Osteoblast (primary cell): ENCODE results near the gene PVR. TPM values are rescaled to one million over a fixed set of nuclear protein-coding genes. Genes with fewer than 3 reads are reported as not detected.

Experiments used
- DNase-seq: peaks from one replicate; pipeline ENCODE4 v3.0.0; 2011; ENCODE audit warnings: low spot score, mixed read lengths; ENCODE audit not compliant: insufficient read length; ENCODE audit errors: missing footprints
- H2AFZ ChIP-seq: 2 replicates; pipeline ENCODE4 v1.6.0; 2011; ENCODE audit warnings: mild to moderate bottlenecking, low read length
- H3K27ac ChIP-seq: 2 replicates; pipeline ENCODE4 v1.5.1; 2011; ENCODE audit warnings: mild to moderate bottlenecking, low read depth, low read length, moderate library complexity
- H3K27me3 ChIP-seq: 2 replicates; pipeline ENCODE4 v1.6.0; 2012; ENCODE audit warnings: mild to moderate bottlenecking, control low read depth, inconsistent platforms, low read length, moderate library complexity; ENCODE audit not compliant: insufficient read depth
- H3K36me3 ChIP-seq: 2 replicates; pipeline ENCODE4 v1.5.1; 2011; ENCODE audit warnings: mild to moderate bottlenecking, low read length, control low read depth, moderate library complexity; ENCODE audit not compliant: insufficient read depth
- H3K4me1 ChIP-seq: 2 replicates; pipeline ENCODE4 v1.5.1; 2011; ENCODE audit warnings: mild to moderate bottlenecking, low read length, control low read depth, moderate library complexity; ENCODE audit not compliant: insufficient read depth
- H3K4me2 ChIP-seq: 2 replicates; pipeline ENCODE4 v1.6.0; 2011; ENCODE audit warnings: mild to moderate bottlenecking, low read length; ENCODE audit not compliant: insufficient read depth
- H3K4me3 ChIP-seq: fragments of 200-600 bp; sonication (generic); 3 replicates; pipeline ENCODE4 v1.5.1; 2012; ENCODE audit warnings: mild to moderate bottlenecking, low read length, inconsistent platforms; ENCODE audit not compliant: insufficient read depth
- H3K79me2 ChIP-seq: 2 replicates; pipeline ENCODE4 v1.6.0; 2012; ENCODE audit warnings: mild to moderate bottlenecking, low read length, control low read depth, inconsistent platforms; ENCODE audit not compliant: insufficient read depth
- H3K9me3 ChIP-seq: 2 replicates; pipeline ENCODE4 v1.5.1; 2011; ENCODE audit warnings: low read depth, low read length, control low read depth
- H4K20me1 ChIP-seq: 2 replicates; pipeline ENCODE4 v1.6.0; 2012; ENCODE audit warnings: mild to moderate bottlenecking, low read length, control low read depth; ENCODE audit not compliant: insufficient read depth
- total RNA-seq: library from RNA; depleted of rRNA; stranded (reverse); fragments of >200 nt; gene quantifications from 2 replicates; pipeline ENCODE4 v1.2.3, GENCODE V29; 2012
- TF ChIP-seq, protein P1 (sequence below): IDR thresholded peaks from 2 replicates; pipeline ENCODE4 v1.5.1; 2011; ENCODE audit warnings: mild to moderate bottlenecking, low read depth, low read length, moderate library complexity; ENCODE audit errors: extremely low read depth

PVR gene
- total RNA-seq, 1 donor = 53.6 TPM

DNA sequence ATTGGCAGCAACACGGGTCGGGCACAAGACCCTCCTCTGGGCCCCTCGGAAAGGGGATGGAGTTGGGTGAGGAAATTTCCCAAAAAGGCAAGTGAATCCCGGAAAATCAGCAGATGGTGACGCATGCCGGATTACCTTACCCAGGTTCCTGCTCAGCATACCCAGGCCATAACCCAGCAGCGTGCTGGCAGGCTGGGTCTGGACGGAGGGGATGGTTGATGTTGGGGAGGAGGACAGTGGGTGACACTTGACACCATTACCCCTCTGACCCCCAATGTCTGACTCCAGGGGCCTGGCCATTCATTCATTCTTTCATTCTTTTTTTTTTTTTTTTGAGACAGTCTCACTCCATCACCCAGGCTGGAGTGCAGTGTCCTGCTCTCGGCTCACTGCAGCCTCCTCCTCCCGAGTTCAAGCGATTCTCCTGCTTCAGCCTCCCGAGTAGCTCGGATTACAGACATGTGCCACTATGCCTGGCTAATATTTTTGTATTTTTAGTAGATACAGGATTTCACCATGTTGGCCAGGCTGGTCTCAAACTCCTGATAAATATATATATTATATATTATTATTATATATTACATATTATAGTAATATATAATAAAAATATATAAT lies 799 bp downstream of the PVR start:
- Histone ChIP-seq H3K27ac (peak overlapping the region; percentile 86), H4K20me1 (peaks cover 30% of the 10 kb centered on the region), H3K27me3 (no peaks in the 10 kb centered on the region), H3K4me1 (peaks cover 30% of the 10 kb centered on the region), H3K4me3 (peak overlapping the region; percentile 90), H3K9me3 (no peaks in the 10 kb centered on the region), H3K79me2 (peaks cover 52% of the 10 kb centered on the region), H3K4me2 (peak overlapping the region; percentile 96), H3K36me3 (peaks cover 27% of the 10 kb centered on the region), H2AFZ (peak overlapping the region; percentile 99)
- TF ChIP-seq, protein P1, sequence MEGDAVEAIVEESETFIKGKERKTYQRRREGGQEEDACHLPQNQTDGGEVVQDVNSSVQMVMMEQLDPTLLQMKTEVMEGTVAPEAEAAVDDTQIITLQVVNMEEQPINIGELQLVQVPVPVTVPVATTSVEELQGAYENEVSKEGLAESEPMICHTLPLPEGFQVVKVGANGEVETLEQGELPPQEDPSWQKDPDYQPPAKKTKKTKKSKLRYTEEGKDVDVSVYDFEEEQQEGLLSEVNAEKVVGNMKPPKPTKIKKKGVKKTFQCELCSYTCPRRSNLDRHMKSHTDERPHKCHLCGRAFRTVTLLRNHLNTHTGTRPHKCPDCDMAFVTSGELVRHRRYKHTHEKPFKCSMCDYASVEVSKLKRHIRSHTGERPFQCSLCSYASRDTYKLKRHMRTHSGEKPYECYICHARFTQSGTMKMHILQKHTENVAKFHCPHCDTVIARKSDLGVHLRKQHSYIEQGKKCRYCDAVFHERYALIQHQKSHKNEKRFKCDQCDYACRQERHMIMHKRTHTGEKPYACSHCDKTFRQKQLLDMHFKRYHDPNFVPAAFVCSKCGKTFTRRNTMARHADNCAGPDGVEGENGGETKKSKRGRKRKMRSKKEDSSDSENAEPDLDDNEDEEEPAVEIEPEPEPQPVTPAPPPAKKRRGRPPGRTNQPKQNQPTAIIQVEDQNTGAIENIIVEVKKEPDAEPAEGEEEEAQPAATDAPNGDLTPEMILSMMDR = no peak
- peak; percentile 79 for DNase-seq

DNA sequence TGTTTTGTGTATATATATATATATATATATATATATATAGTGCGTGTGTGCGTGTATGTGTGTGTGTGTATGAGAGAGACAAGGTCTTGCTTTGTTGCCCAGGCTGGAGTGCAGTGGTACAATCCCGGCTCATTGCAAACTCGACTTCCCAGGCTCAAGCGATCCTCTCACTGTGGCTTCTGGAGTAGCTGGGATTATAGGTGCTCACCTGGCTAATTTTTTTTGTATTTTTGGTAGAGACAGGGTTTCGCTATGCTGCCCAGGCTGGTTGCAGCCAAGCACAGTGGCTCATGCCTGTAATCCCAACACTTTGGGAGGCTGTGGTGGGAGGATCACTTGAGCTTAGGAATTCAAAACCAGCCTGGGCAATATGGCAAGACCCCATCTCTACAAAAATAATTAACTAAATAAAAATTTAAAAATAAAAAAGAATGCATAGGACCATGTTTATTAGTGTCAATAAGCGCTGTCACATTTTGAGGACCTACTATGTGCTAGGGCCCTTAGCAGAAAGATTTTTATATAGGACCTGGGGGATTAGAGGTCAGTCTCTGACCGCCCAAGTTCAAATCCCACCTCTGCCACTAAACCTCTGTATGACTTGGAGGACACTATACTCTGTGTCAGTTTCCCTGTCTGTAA lies 1.8 kb downstream of the PVR start:
- H3K27me3 ChIP-seq = no peaks in the 10 kb centered on the region
- H2AFZ ChIP-seq = no peak overlapping the region
- peaks cover 33% of the 10 kb centered on the region for H4K20me1 ChIP-seq
- H3K9me3 ChIP-seq = no peaks in the 10 kb centered on the region
- peaks cover 37% of the 10 kb centered on the region for H3K36me3 ChIP-seq
- H3K4me3 ChIP-seq = peak overlapping the region; percentile 51
- no peak overlapping the region for H3K27ac ChIP-seq
- TF ChIP-seq, protein P1 = no peak
- peaks cover 30% of the 10 kb centered on the region for H3K4me1 ChIP-seq
- H3K79me2 ChIP-seq = peaks cover 62% of the 10 kb centered on the region
- peak overlapping the region; percentile 66 for H3K4me2 ChIP-seq
- DNase-seq = no peak

DNA sequence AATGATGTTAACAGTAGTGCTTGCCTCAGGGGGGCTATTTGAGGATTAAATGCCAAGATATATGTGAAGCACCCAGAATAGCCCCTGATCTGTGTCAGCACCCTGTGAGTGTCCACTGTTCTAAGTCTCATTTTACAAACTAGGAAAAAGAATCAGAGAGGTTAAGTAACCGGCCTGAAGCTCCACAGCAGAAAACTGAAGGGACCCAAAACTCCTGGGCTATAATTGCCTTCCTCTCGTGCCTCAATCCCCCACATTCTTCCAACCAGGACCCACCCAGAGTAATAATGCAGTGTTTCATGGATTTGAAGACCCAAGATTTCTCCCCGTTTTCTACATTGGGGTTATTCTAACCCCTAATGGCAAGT lies 2.3 kb downstream of the PVR start:
- TF ChIP-seq, protein P1 = no peak
- Histone ChIP-seq H3K4me3 (peak overlapping the region; percentile 44), H2AFZ (no peak overlapping the region), H3K36me3 (peaks cover 41% of the 10 kb centered on the region), H3K79me2 (peaks cover 67% of the 10 kb centered on the region), H3K9me3 (no peaks in the 10 kb centered on the region), H4K20me1 (peaks cover 37% of the 10 kb centered on the region), H3K27me3 (no peaks in the 10 kb centered on the region), H3K4me2 (peak overlapping the region; percentile 66), H3K27ac (no peak overlapping the region), H3K4me1 (peaks cover 25% of the 10 kb centered on the region)
- no peak for DNase-seq

DNA sequence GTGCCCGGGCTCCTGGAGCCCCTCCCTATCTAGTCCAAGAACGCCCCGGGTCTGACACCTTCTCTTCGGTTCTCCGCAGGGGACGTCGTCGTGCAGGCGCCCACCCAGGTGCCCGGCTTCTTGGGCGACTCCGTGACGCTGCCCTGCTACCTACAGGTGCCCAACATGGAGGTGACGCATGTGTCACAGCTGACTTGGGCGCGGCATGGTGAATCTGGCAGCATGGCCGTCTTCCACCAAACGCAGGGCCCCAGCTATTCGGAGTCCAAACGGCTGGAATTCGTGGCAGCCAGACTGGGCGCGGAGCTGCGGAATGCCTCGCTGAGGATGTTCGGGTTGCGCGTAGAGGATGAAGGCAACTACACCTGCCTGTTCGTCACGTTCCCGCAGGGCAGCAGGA lies 3.4 kb downstream of the PVR start:
- H3K79me2 ChIP-seq = peaks cover 72% of the 10 kb centered on the region
- no peak for DNase-seq

More for the DNA sequence above, 3.4 kb downstream of the PVR start:
- Histone ChIP-seq H3K27me3 (no peaks in the 10 kb centered on the region), H3K4me1 (peaks cover 17% of the 10 kb centered on the region), H2AFZ (no peak overlapping the region), H3K4me2 (no peak overlapping the region), H3K27ac (no peak overlapping the region), H3K36me3 (peaks cover 52% of the 10 kb centered on the region), H3K9me3 (no peaks in the 10 kb centered on the region), H3K4me3 (no peak overlapping the region), H4K20me1 (peaks cover 41% of the 10 kb centered on the region)
- TF ChIP-seq, protein P1 = no peak
